GM13977 (cell line): ENCODE data around the gene PNKD.
"Not testable (repeated sequence)": the region's sequence is repeated elsewhere in the genome, so short reads cannot be mapped to it uniquely, and the experiment has no call there.

Experiments
- DNase-seq: peaks from one replicate; pipeline ENCODE4 v3.0.0; 2012; ENCODE audit warnings: low spot score
- in situ Hi-C: fragments of 300-500 bp; cut with MboI; formaldehyde crosslinking; loops from one replicate; pipeline ENCODE4 v1.12.0; 2022; ENCODE audit warnings: low sequenced_read_pairs, low pct_unique_long_range_greater_than_20kb, mixed read lengths, inconsistent platforms; ENCODE audit not compliant: unreplicated experiment
- TF ChIP-seq, protein P1 (sequence below): IDR thresholded peaks from 2 replicates; pipeline ENCODE4 v1.5.1; 2012; ENCODE audit warnings: mild to moderate bottlenecking, control low read depth; ENCODE audit not compliant: insufficient read depth; ENCODE audit errors: extremely low read depth, missing control alignments

PNKD gene

DNA sequence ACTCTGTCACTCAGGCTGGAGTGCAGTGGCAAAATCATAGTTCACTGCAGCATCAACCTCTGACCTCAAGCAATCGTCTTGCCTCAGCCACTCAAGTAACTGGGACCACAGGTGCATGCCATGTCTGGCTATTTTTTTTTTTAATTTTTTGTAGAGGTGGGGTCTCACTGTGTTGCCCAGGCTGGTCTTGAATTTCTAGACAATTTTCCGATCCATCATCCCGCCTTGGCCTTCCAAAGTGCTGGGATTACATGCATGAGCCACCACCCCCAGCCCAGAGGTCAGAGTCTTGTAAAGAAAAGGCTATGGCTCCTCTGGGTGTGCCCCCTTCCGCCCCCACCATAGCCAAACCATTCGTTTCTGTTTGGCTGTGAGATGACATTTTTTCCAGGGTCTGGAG, 35.1 kb downstream of the PNKD start:
- in situ Hi-C loops: loop anchor here (10.0 kb wide), 1 partner anchor 49 kb away; the partner anchor contains the start of gene CATIP

DNA sequence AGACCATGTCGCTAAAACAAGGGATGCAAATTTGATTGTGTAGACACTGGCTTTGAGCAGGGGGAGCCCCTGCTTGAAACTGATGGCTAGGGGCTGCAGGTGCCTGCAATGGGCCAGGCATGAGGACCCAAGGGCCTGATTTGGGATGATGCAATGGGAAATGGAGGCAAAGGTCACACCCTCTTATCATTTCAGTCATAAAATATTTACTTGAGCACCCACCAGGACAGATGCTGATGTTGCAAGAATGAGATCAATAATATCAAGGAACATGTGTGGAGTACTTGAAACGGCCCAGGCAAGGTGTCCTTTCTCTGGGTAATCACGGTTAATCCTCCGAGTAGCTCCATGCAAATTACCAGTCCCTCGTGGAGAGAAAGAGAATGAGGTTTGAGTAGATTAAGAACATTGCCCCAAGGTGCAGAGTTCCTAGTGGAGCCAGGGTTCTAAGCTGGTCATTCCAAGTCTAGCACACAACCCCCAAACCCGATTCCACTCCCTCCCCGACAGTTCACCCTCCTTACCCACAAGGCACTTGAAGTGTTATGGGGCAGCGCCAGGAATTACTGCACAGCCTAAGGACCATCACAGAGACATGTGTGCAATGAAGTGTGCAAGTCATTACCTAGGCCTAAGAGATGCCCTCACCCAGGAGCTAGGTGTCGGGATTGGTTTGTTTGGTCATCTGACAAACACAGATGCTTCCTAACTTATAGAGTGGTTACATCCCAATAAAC, 36.0 kb downstream of the PNKD start:
- DNase-seq: no peak
- in situ Hi-C loops: loop anchor here (10.0 kb wide), 1 partner anchor 48 kb away; the partner anchor contains the start of gene CATIP
- TF ChIP-seq, protein P1, sequence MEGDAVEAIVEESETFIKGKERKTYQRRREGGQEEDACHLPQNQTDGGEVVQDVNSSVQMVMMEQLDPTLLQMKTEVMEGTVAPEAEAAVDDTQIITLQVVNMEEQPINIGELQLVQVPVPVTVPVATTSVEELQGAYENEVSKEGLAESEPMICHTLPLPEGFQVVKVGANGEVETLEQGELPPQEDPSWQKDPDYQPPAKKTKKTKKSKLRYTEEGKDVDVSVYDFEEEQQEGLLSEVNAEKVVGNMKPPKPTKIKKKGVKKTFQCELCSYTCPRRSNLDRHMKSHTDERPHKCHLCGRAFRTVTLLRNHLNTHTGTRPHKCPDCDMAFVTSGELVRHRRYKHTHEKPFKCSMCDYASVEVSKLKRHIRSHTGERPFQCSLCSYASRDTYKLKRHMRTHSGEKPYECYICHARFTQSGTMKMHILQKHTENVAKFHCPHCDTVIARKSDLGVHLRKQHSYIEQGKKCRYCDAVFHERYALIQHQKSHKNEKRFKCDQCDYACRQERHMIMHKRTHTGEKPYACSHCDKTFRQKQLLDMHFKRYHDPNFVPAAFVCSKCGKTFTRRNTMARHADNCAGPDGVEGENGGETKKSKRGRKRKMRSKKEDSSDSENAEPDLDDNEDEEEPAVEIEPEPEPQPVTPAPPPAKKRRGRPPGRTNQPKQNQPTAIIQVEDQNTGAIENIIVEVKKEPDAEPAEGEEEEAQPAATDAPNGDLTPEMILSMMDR: no peak

More for the DNA sequence above, 35.1 kb downstream of the PNKD start:
- DNase-seq: no peak
- TF ChIP-seq, protein P1: no peak

DNA sequence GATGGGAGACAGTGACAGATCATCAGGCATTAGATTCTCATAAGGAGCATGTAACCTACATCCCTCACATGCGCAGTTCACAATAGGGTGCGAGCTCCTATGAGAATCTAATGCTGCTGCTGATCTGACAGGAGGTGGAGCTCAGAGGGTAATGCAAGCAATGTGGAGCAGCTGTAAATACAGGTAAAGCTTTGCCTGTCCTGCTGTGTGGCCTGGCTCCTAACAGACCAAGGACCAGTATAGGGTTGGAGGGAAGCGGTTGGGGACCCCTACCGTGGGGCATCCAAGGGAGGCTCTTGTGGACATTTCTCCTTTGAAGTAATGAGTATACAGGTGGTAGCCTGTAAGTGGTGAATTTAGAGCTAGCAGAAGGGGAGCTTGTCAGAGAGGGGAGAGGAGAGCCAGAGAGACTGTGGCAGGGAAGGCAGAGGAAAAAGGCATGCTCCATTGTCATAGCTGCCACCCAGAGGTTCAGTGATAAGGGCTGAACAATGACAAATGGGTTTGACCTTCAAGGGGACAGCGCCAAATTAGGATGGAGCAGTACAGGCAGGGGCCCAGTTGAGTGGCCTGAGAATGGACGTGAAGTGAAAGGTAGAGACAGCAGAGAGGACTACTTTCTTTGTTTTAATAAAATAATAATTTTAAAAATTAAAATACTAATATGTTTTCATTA, 37.2 kb downstream of the PNKD start:
- TF ChIP-seq, protein P1: no peak
- no peak for DNase-seq
- in situ Hi-C loops: loop anchor here (10.0 kb wide), 1 partner anchor 47 kb away; the partner anchor contains the start of gene CATIP

DNA sequence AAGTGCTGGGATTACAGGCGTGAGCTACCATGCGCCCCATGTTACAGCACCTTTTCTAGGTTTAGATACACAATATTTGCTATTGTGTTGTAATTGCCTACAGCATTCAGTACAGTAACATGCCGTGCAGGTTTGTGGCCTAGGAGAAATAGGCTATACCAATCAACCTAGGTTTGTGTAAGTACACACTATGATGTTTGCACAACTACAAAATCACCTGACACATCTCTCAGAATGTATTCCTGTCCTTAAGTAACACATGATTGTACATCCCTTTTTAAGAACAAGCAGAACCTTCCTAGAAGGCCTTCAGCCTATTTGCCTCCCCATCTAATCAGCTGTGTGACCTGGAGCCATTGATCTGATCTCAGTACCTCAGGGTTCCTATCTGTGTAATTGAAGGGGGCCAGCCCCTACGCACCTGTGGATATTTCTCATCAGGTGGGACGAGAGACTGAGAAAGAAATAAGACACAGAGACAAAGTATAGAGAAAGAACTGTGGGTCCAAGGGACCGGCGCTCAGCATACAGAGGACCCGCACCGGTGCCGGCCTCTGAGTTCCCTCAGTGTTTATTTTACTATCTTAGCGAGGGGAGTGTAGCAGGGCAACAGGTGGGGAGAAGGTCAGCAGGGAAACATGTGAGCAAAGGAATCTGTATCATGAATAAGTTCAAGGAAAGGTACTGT, 40.7 kb downstream of the PNKD start:
- in situ Hi-C loops: no loop called here
- TF ChIP-seq, protein P1: no peak
- no peak for DNase-seq

DNA sequence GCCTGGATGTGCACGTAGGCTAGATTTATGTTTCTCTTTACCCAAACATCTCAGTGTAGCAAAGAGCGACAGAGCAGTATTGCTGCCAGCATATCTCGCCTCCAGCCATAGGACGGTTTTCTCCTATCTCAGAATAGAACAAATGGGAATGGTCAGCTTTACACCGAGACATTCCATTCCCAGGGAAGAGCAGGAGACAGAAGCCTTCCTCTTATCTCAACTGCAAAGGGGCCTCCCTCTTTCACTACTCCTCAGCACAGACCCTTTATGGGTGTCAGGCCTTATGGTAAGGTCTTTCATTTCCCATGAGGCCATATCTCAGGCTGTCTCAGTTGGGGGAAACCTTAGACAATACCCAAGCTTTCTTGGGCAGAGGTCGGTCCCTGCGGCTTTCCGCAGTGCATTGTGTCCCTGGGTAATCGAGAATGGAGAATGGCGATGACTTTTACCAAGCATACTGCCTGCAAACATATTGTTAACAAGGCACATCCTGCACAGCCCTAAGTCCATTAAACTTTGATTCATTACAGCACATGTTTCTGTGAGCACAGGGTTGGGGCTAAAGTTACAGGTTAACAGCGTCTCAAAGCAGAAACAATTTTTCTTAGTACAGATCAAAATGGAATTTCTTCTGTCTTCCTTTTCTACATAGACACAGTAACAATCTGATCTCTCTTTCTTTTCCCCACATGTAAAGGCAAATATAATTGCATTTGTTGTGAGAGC, 41.4 kb downstream of the PNKD start:
- DNase-seq, in situ Hi-C loops: not testable (repeated sequence)

DNA sequence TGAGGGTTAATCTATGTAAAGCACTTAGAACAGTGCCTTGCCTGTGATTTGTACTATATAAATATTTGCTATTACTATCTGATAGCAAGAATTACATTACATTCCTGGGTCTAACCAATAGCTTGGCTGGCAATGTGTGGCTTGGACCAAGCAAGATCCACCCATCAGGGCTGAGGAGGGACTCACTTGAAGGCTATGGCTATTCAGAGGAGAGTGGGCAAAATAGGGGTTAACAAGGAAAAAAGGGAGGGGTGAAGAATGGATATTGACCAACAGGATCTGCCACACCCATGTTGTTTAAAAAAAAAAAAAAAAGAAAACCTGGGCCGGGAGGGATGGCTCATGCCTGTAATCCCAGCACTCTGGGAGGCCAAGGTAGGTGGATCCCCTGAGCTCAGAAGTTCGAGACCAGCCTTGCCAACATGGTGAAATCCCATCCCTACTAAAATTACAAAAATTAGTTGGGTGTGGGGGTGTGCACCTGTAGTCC, 42.0 kb downstream of the PNKD start:
- DNase-seq: no peak
- TF ChIP-seq, protein P1: no peak
- in situ Hi-C loops: no loop called here
